Lower leg skin (tissue), 3 donors: ENCODE measurements around the gene CHN2.

Experiments used
- CTCF ChIP-seq, 3 donors: fragments of 450-650 bp; IDR thresholded peaks; one replicate each; pipeline ENCODE4 v1.5.1; 2016; ENCODE audit warnings: antibody characterized with exemption in 3 of 3, mild to moderate bottlenecking in 3 of 3, moderate library complexity in 2 of 3
- POLR2A ChIP-seq, 2 donors: fragments of 450-650 bp; IDR thresholded peaks; one replicate each; pipeline ENCODE4 v1.6.1; 2016 to 2017; ENCODE audit warnings: antibody characterized with exemption in 2 of 2, mild to moderate bottlenecking in 1 of 2, moderate library complexity in 1 of 2

- no peak for TF ChIP-seq CTCF (IDR thresholded peaks at IDR 0.05)
- no peak for TF ChIP-seq POLR2A (IDR thresholded peaks at IDR 0.05)
Measured at GRCh38 chr7:29418651-29419050, 224.1 kb downstream of the CHN2 start.
